Neural progenitor cell (in vitro differentiated cells): ENCODE results near the gene TEAD2. TPM values are rescaled to one million over a fixed set of nuclear protein-coding genes. Genes with fewer than 3 reads are reported as not detected.

Experiments
- DNase-seq: peaks from one replicate; pipeline ENCODE4 v3.0.0-alpha.2; 2016; ENCODE audit warnings: low spot score
- H2AFZ ChIP-seq: fragments of 200-600 bp; sonication (generic); replicated peaks from 2 replicates; pipeline ENCODE4 v1.6.1; 2016; ENCODE audit warnings: antibody characterized with exemption
- H3F3A ChIP-seq: fragments of 200-600 bp; sonication (generic); 2 replicates; pipeline ENCODE4 v1.6.1; 2016; ENCODE audit warnings: antibody characterized with exemption, low read depth
- H3K27ac ChIP-seq: fragments of 200-600 bp; sonication (generic); 2 replicates; pipeline ENCODE4 v1.5.1; 2016; ENCODE audit warnings: mild to moderate bottlenecking
- H3K27me3 ChIP-seq: fragments of 200-600 bp; sonication (generic); 2 replicates; pipeline ENCODE4 v1.6.1; 2016; ENCODE audit warnings: mild to moderate bottlenecking, moderate library complexity
- H3K36me3 ChIP-seq: fragments of 200-600 bp; sonication (generic); 2 replicates; pipeline ENCODE4 v1.5.1; 2016
- H3K4me1 ChIP-seq: fragments of 200-600 bp; sonication (generic); 2 replicates; pipeline ENCODE4 v1.6.1; 2016; ENCODE audit warnings: mixed run types
- H3K4me2 ChIP-seq: fragments of 200-600 bp; sonication (generic); 2 replicates; pipeline ENCODE4 v1.6.1; 2016
- H3K4me3 ChIP-seq: fragments of 200-600 bp; sonication (generic); 2 replicates; pipeline ENCODE4 v1.5.1; 2016
- H3K79me2 ChIP-seq: fragments of 200-600 bp; sonication (generic); 2 replicates; pipeline ENCODE4 v1.6.1; 2016; ENCODE audit warnings: low read depth
- H3K9ac ChIP-seq: fragments of 200-600 bp; sonication (generic); 2 replicates; pipeline ENCODE4 v1.6.1; 2016
- H3K9me3 ChIP-seq: fragments of 200-600 bp; sonication (generic); 2 replicates; pipeline ENCODE4 v1.5.1; 2016; ENCODE audit warnings: low read depth
- H4K20me1 ChIP-seq: fragments of 200-600 bp; sonication (generic); 2 replicates; pipeline ENCODE4 v1.6.1; 2016; ENCODE audit warnings: low read depth
- H3K27ac Mint-ChIP-seq: 3 replicates; pipeline ENCODE4 v1.8.0; 2021; ENCODE audit warnings: mixed read lengths
- H3K27me3 Mint-ChIP-seq: 2 replicates; pipeline ENCODE4 v1.8.0; 2022; ENCODE audit warnings: low read depth, mild to moderate bottlenecking, inconsistent platforms, moderate library complexity, mixed read lengths; ENCODE audit not compliant: insufficient read depth
- H3K36me3 Mint-ChIP-seq: 3 replicates; pipeline ENCODE4 v1.8.0; 2021; ENCODE audit warnings: mixed read lengths
- H3K4me1 Mint-ChIP-seq: 3 replicates; pipeline ENCODE4 v1.8.0; 2021; ENCODE audit warnings: mixed read lengths
- H3K4me3 Mint-ChIP-seq: 3 replicates; pipeline ENCODE4 v1.8.0; 2021; ENCODE audit warnings: mild to moderate bottlenecking, moderate library complexity, mixed read lengths
- H3K9me3 Mint-ChIP-seq: 3 replicates; pipeline ENCODE4 v1.8.0; 2020; ENCODE audit warnings: mixed read lengths
- EZH2 ChIP-seq: fragments of 200-600 bp; sonication (generic); IDR thresholded peaks from 2 replicates; pipeline ENCODE4 v1.6.1; 2017; ENCODE audit warnings: antibody characterized with exemption, mild to moderate bottlenecking, moderate library complexity
- EZH2phosphoT487 ChIP-seq: fragments of 200-600 bp; sonication (generic); IDR thresholded peaks from 2 replicates; pipeline ENCODE4 v1.6.1; 2017; ENCODE audit warnings: antibody characterized with exemption
- total RNA-seq: library from RNA; depleted of rRNA; stranded (reverse); fragments of >200 nt; gene quantifications from 2 replicates; pipeline ENCODE4 v1.2.3, GENCODE V29; 2015; ENCODE audit warnings: low replicate concordance
- TF ChIP-seq, protein P1 (sequence below): fragments of 200-600 bp; sonication (generic); IDR thresholded peaks from 2 replicates; pipeline ENCODE4 v1.5.1; 2017; ENCODE audit warnings: antibody characterized with exemption, mild to moderate bottlenecking

TEAD2 gene
- total RNA-seq, 1 donor from 2014 or later = 125 TPM

DNA sequence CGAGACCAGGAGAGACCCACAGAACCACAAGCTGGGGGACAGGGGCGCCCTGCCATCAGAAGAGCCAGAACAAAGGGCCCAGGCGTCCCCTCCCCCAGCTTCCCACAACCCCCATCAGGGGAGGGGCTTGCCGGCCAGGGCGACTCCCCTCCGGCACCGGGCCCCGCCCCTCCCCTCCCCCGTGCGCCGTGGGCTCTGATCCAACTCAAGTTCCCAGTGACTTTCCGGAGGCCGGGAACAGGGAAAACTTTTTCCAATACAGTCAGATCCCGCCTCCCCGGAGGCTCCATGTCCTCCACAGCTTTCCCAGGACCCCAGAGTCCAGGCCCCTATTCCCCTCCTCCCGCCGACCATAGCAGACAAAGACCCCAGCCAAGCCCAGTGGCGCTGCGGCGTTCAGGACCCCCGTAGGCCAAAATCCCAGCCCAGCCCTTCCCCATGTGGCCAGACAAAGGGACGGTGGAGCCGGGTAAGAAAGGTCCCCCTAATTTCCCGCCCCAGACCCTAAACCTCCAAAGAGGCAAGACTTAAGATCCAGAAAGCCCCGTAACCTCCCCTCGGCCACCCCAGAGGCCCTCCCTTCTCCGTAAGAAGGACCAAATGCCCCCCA, 673 bp downstream of the TEAD2 start:
- H3K36me3 ChIP-seq = peaks cover 6% of the 10 kb centered on the region
- Mint-ChIP-seq H3K9me3 (no peaks in the 10 kb centered on the region), H3K4me1 (peaks cover 26% of the 10 kb centered on the region), H3K27ac (peak overlapping the region; percentile 99), H3K36me3 (peaks cover 21% of the 10 kb centered on the region), H3K4me3 (no peak overlapping the region), H3K27me3 (peaks cover 10% of the 10 kb centered on the region)
- peaks cover 16% of the 10 kb centered on the region for H3K4me1 ChIP-seq
- H3K27ac ChIP-seq = peak overlapping the region; percentile 94
- peak overlapping the region; percentile 90 for H3K9ac ChIP-seq
- DNase-seq = peak; percentile 90
- peaks cover 27% of the 10 kb centered on the region for H3F3A ChIP-seq
- H3K79me2 ChIP-seq = peaks cover 66% of the 10 kb centered on the region
- no peaks in the 10 kb centered on the region for H3K9me3 ChIP-seq
- H3K4me2 ChIP-seq = peak overlapping the region; percentile 95
- H3K4me3 ChIP-seq = peak overlapping the region; percentile 76
- TF ChIP-seq, protein P1, sequence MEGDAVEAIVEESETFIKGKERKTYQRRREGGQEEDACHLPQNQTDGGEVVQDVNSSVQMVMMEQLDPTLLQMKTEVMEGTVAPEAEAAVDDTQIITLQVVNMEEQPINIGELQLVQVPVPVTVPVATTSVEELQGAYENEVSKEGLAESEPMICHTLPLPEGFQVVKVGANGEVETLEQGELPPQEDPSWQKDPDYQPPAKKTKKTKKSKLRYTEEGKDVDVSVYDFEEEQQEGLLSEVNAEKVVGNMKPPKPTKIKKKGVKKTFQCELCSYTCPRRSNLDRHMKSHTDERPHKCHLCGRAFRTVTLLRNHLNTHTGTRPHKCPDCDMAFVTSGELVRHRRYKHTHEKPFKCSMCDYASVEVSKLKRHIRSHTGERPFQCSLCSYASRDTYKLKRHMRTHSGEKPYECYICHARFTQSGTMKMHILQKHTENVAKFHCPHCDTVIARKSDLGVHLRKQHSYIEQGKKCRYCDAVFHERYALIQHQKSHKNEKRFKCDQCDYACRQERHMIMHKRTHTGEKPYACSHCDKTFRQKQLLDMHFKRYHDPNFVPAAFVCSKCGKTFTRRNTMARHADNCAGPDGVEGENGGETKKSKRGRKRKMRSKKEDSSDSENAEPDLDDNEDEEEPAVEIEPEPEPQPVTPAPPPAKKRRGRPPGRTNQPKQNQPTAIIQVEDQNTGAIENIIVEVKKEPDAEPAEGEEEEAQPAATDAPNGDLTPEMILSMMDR = no peak
- TF ChIP-seq EZH2phosphoT487 = no peak
- no peak for TF ChIP-seq EZH2
- peaks cover 11% of the 10 kb centered on the region for H4K20me1 ChIP-seq
- no peak overlapping the region for H2AFZ ChIP-seq
- no peaks in the 10 kb centered on the region for H3K27me3 ChIP-seq

DNA sequence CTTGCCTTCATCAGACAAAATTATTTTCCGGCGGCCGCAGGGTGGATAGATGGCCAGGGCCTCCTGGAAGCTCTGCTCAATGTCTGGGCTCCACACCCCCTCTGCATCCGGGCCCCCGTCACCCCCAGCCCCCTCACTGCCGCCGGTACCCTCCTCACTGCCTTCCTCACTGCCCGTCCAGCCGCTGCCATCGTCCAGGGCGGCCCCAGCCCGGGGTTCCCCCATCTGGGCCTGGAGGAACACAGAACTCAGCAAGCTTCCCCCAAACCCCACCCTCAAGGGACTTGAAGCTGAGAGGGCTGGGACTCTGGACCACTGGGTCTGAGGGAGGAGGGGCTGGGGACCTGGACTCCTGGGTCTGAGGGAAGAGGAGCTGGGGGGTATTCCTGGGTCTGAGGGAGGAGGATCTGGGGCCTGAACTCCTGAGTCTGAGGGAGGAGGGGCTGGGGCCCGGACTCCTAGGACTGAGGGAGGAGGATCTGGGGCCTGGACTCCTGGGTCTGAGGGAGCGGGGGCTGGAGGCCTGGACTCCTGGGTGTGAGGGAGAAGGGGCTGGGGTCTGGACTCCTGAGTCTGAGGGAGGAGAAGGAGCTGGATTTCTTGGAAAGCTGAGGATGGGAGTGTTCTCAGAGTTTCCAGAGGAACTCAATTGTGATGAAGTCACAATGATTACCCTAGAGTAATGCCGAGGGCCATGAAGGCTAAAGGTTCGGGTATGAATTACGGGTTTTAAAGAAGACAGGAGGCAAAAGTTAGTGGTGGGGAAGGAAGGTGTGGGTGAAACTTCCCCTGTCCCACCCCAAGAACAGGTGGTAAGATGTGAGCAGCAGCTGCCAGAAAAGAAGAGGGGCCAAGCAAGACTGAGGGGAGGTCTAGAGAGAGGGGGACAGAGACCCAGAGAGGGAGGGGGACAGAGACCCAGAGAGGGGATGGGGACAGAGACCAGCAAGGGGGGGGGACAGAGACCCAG, 2.1 kb downstream of the TEAD2 start:
- no peak overlapping the region for H2AFZ ChIP-seq
- Mint-ChIP-seq H3K27ac (peak overlapping the region; percentile 99), H3K4me1 (peaks cover 32% of the 10 kb centered on the region), H3K9me3 (no peaks in the 10 kb centered on the region), H3K4me3 (no peak overlapping the region), H3K27me3 (peaks cover 9% of the 10 kb centered on the region), H3K36me3 (peaks cover 29% of the 10 kb centered on the region)
- peaks cover 80% of the 10 kb centered on the region for H3K79me2 ChIP-seq
- peak overlapping the region; percentile 95 for H3K4me2 ChIP-seq
- H3K4me1 ChIP-seq = peaks cover 16% of the 10 kb centered on the region
- no peak for TF ChIP-seq EZH2
- TF ChIP-seq, protein P1 = no peak
- no peak for TF ChIP-seq EZH2phosphoT487
- H3K9me3 ChIP-seq = no peaks in the 10 kb centered on the region
- no peak overlapping the region for H3K27ac ChIP-seq
- H3K36me3 ChIP-seq = peaks cover 6% of the 10 kb centered on the region
- H3K4me3 ChIP-seq = peak overlapping the region; percentile 76
- no peaks in the 10 kb centered on the region for H3K27me3 ChIP-seq
- DNase-seq = no peak
- peaks cover 27% of the 10 kb centered on the region for H3F3A ChIP-seq
- H3K9ac ChIP-seq = peak overlapping the region; percentile 90
- peaks cover 20% of the 10 kb centered on the region for H4K20me1 ChIP-seq

DNA sequence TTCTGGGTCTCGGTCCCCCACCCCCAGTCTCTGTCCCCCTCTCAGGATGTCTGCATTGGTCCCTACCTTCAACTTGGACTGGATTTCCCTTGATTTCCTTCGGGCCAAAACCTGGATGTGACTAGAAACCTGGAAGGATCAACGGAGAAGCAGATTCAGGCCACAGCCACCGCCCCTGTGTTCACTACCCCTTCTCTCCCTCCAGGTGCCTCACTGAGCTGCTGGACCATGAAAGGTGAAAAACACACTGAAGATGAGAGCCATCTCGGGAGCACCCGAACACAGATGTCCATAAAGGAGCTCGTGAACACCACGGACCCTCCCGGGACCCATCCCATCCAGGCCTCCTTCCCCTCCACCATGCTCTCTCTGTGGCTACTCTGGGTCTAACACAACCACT, 5.0 kb downstream of the TEAD2 start:
- Histone ChIP-seq H3K79me2 (peaks cover 83% of the 10 kb centered on the region), H3F3A (peaks cover 7% of the 10 kb centered on the region), H3K4me1 (peaks cover 13% of the 10 kb centered on the region), H3K27me3 (no peaks in the 10 kb centered on the region), H3K36me3 (peaks cover 13% of the 10 kb centered on the region), H4K20me1 (peaks cover 20% of the 10 kb centered on the region), H2AFZ (no peak overlapping the region), H3K9me3 (no peaks in the 10 kb centered on the region), H3K4me2 (no peak overlapping the region), H3K27ac (no peak overlapping the region), H3K4me3 (no peak overlapping the region), H3K9ac (no peak overlapping the region)
- H3K36me3 Mint-ChIP-seq = peaks cover 44% of the 10 kb centered on the region
- peaks cover 35% of the 10 kb centered on the region for H3K4me1 Mint-ChIP-seq
- peak overlapping the region; percentile 73 for H3K27ac Mint-ChIP-seq
- peak overlapping the region; percentile 50 for H3K4me3 Mint-ChIP-seq
- no peaks in the 10 kb centered on the region for H3K9me3 Mint-ChIP-seq
- no peak for TF ChIP-seq EZH2phosphoT487
- no peak for TF ChIP-seq EZH2
- TF ChIP-seq, protein P1 = no peak
- peaks cover 12% of the 10 kb centered on the region for H3K27me3 Mint-ChIP-seq
- no peak for DNase-seq
